Activated CD8-positive, alpha-beta memory T cell treated with anti-CD3 and anti-CD28 coated beads for 24 hours (primary cell): Measurements from ENCODE around the gene UBA3.

Experiments used
- DNase-seq: peaks from one replicate; pipeline ENCODE4 v3.0.0-alpha.2; 2020

The UBA3 gene

DNA sequence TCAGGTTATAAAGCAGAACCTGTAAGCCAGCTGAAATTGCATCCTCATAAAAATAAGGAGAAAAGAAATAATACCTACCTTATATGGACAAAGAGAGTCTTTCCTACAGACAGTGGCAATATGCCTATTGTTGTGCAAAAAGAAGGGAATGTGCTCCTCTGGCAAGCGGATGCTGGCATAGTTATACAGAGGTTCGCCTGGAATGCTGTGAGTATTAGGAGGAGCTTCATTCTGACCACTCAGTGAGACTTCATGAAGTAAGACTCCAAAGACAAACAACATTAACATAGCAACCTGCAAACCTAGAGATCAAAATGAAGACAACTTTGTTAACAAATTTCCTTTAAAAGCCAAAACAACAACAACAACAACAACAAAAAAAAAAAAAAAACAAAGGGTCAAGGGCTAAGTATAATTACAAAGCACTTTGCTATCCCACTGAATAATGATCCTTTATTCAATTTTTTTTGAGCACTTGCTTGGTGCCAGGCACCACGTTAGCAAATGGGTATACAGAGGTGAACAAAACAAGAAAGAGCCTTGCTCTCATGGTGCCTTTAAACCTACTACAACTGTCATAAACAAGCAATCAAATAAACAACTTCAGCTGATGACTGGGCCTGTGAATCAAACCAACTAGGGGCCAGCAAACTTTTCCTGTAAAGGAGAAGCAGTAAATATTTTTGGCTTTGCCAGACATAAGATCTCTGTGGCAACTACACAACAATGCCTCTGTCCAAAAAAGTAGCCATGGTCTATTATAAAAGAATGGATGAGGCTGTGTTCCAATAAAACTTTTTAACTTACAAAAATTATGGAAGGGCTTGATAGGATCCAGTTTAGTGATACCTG is 70.4 kb downstream of the UBA3 start:
- DNase-seq, result no peak

DNA sequence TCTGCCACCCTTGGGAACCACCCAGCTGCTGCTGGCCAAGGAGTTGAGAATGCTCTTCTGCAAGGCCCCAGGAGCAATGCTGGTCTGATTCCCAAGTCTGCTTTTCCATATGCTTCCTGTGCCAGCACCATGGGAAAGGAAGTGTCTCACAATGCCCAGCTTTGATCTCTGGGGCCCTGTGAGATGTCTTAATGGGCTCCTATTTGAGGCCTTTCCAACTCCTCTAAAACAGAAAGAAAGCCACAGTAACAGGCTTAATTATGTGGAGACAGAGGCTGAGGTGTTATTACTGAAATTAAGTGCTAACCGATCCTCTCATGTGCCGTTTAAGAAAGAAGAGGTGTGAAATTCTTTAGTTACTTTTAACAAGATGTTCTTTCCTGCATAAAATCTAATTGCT is 71.2 kb downstream of the UBA3 start:
- no peak for DNase-seq

DNA sequence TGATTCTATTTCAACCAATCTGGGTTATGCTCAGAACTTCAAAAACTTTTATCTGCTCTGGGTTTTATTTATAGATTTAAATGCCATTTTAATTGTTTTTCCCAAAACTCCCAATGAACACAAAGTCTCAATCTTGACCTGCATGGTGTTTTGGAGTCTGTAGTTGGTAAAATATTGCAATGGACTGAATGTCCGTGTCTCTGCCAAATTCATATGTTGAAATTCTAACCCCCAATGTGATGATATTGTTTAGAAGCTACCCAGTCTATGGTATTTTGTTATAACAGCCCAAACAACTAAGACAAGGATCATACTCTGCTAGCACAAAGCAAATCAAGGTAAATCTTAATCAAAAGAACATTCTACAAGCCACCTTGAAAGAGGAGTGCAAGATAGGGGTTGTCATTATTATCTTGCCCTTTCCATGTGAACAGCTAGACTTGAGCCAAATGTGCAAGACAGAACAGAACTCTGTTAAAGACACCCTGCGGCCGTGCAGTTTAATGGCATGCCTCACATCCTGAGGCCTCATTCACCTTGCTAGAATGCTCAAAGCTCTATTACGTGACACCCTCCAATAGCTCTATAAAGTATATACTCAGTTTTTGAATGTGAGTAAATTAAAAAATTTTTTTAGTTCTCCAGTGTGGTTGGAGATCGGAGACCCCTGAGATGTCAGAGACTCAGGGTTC is 74.2 kb downstream of the UBA3 start:
- DNase-seq, result no peak

DNA sequence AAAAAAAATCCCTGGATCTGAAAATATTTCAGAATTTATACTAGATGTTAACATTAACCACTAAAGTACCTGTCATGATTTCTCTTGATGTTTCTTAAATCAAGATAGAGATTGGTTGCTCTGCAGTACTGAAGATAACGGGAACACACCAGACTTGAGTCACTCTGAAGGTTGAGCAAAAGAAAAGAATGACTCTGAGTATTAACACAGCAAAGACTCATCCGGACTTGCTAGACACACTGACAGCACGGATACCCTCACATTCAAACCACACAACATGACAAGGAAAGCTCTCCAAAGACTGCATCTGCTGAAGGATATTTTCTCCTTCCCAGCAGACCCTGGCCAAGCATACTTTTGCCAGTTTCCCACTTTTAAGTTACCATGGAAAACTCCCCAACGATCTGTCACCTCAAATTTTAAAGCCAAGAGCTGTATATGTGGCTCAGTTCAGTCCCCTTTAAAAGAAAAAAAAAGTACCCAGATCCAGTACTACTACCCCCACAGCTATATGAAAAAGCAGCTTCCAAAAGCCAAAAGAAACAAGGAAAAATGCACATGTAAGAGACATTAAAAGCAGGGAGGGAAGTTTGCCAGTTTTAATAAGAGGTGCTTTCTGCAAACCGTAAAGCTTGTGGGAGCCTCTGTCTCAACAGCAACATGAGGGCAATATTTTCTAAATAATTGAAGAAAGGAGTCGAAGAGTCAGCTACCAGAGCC is 74.9 kb downstream of the UBA3 start:
- no peak for DNase-seq
